ENCODE data around the gene DNAJC17. TPM values are rescaled to one million over a fixed set of nuclear protein-coding genes. Genes with fewer than 3 reads are reported as not detected.

The DNAJC17 gene
- total RNA-seq, 1 experiment from 2014 or later: 36.1 TPM

DNA sequence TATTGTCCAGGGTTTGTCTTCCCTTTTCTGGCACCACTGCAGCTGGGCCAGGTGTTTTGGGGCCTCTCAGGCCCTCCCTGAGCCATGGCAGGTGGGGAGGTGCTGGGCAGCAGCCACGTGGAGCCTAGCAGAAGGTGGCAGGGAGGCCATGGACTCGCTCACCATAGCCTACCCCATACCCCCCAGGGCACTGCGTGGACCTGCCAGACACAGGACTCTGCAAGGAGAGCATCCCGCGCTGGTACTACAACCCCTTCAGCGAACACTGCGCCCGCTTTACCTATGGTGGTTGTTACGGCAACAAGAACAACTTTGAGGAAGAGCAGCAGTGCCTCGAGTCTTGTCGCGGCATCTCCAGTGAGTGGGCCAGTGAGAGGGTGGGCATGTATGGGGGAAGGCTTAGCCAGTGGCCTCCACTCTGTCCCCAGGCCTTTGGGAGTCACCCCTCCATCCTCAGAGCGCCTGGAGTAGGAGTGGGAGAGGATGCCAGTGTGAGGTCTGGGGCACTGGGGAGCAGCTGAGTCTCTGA, 48.5 kb upstream of the DNAJC17 start:
- Histone ChIP-seq H3K9me3 (ENCODE audit: control insufficient read depth in 1 of 2, insufficient read depth in 1 of 2, low read depth in 1 of 2, low read length in 2 of 2) (no peaks in the 10 kb centered on the region), H3K4me2 (ENCODE audit: low read length) (no peak overlapping the region), H3K4me3 (replicated peaks in 1 of 2; ENCODE audit: low read depth in 1 of 2, low read length in 2 of 2) (no peak overlapping the region), H2AFZ (ENCODE audit: low read depth, low read length, poor library complexity, severe bottlenecking) (no peak overlapping the region), H3K79me2 (ENCODE audit: insufficient read depth, low read length) (peaks cover 10% of the 10 kb centered on the region; the same call in 1 of the 2 replicates), H3K9me2 (ENCODE audit: insufficient read depth) (no peaks in the 10 kb centered on the region), H3K9ac (ENCODE audit: low read length) (no peak overlapping the region), H3K27me3 (ENCODE audit: insufficient read depth, low read length) (no peaks in the 10 kb centered on the region), H4K20me1 (ENCODE audit: insufficient read depth) (no peaks in the 10 kb centered on the region), H3K27ac (ENCODE audit: low read depth, low read length) (no peak overlapping the region), H3K4me1 (ENCODE audit: control insufficient read depth in 1 of 2, insufficient read depth in 2 of 2, low read length in 2 of 2) (peaks cover 11 to 20% of the 10 kb centered on the region in 2 experiments), H3K36me3 (ENCODE audit: control insufficient read depth in 1 of 2, insufficient read depth in 2 of 2, low read length in 2 of 2) (peaks cover 16 to 22% of the 10 kb centered on the region in 2 experiments; a peak in 3 of 4 replicates)
- no TSS peak for BruUV-seq (replicated peaks)
- ATAC-seq (no peak), DNase-seq (ENCODE audit: low read depth, low spot score) (no peak)
- TF ChIP-seq, protein P1, sequence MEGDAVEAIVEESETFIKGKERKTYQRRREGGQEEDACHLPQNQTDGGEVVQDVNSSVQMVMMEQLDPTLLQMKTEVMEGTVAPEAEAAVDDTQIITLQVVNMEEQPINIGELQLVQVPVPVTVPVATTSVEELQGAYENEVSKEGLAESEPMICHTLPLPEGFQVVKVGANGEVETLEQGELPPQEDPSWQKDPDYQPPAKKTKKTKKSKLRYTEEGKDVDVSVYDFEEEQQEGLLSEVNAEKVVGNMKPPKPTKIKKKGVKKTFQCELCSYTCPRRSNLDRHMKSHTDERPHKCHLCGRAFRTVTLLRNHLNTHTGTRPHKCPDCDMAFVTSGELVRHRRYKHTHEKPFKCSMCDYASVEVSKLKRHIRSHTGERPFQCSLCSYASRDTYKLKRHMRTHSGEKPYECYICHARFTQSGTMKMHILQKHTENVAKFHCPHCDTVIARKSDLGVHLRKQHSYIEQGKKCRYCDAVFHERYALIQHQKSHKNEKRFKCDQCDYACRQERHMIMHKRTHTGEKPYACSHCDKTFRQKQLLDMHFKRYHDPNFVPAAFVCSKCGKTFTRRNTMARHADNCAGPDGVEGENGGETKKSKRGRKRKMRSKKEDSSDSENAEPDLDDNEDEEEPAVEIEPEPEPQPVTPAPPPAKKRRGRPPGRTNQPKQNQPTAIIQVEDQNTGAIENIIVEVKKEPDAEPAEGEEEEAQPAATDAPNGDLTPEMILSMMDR (IDR thresholded peaks at IDR 0.05 in 2 of 3, conservative IDR thresholded peaks at IDR 0.05 in 1 of 3; ENCODE audit: borderline replicate concordance in 1 of 3, insufficient read depth in 1 of 3, low read depth in 2 of 3, low read length in 2 of 3): no peak
- TF ChIP-seq TCF7L2 (IDR thresholded peaks at IDR 0.05; ENCODE audit: borderline replicate concordance, extremely low read depth, insufficient read depth, insufficient read length) (no peak), POLR2A (IDR thresholded peaks at IDR 0.05; ENCODE audit: borderline replicate concordance, extremely low read depth, insufficient read depth, insufficient read length) (no peak), CEBPB (IDR thresholded peaks at IDR 0.05; ENCODE audit: low read depth) (no peak), SRF (IDR thresholded peaks at IDR 0.05; ENCODE audit: low read depth) (no peak), YY1 (IDR thresholded peaks at IDR 0.05; ENCODE audit: extremely low read depth, insufficient replicate concordance, low read depth, low read length) (no peak), JUND (IDR thresholded peaks at IDR 0.05) (no peak), ELF1 (IDR thresholded peaks at IDR 0.05; ENCODE audit: borderline replicate concordance, low read depth) (no peak), ZFX (IDR thresholded peaks at IDR 0.05) (no peak), SP1 (IDR thresholded peaks at IDR 0.05; ENCODE audit: low read depth) (no peak), FOSL1 (IDR thresholded peaks at IDR 0.05; ENCODE audit: low read depth) (no peak), SIN3A (IDR thresholded peaks at IDR 0.05; ENCODE audit: low read depth) (no peak), RAD21 (IDR thresholded peaks at IDR 0.05; ENCODE audit: low read depth) (no peak)
- TF ChIP-seq, protein P2, sequence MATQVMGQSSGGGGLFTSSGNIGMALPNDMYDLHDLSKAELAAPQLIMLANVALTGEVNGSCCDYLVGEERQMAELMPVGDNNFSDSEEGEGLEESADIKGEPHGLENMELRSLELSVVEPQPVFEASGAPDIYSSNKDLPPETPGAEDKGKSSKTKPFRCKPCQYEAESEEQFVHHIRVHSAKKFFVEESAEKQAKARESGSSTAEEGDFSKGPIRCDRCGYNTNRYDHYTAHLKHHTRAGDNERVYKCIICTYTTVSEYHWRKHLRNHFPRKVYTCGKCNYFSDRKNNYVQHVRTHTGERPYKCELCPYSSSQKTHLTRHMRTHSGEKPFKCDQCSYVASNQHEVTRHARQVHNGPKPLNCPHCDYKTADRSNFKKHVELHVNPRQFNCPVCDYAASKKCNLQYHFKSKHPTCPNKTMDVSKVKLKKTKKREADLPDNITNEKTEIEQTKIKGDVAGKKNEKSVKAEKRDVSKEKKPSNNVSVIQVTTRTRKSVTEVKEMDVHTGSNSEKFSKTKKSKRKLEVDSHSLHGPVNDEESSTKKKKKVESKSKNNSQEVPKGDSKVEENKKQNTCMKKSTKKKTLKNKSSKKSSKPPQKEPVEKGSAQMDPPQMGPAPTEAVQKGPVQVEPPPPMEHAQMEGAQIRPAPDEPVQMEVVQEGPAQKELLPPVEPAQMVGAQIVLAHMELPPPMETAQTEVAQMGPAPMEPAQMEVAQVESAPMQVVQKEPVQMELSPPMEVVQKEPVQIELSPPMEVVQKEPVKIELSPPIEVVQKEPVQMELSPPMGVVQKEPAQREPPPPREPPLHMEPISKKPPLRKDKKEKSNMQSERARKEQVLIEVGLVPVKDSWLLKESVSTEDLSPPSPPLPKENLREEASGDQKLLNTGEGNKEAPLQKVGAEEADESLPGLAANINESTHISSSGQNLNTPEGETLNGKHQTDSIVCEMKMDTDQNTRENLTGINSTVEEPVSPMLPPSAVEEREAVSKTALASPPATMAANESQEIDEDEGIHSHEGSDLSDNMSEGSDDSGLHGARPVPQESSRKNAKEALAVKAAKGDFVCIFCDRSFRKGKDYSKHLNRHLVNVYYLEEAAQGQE (IDR thresholded peaks at IDR 0.05; ENCODE audit: low read depth): no peak
- TF ChIP-seq, protein P3, sequence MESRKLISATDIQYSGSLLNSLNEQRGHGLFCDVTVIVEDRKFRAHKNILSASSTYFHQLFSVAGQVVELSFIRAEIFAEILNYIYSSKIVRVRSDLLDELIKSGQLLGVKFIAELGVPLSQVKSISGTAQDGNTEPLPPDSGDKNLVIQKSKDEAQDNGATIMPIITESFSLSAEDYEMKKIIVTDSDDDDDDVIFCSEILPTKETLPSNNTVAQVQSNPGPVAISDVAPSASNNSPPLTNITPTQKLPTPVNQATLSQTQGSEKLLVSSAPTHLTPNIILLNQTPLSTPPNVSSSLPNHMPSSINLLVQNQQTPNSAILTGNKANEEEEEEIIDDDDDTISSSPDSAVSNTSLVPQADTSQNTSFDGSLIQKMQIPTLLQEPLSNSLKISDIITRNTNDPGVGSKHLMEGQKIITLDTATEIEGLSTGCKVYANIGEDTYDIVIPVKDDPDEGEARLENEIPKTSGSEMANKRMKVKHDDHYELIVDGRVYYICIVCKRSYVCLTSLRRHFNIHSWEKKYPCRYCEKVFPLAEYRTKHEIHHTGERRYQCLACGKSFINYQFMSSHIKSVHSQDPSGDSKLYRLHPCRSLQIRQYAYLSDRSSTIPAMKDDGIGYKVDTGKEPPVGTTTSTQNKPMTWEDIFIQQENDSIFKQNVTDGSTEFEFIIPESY (IDR thresholded peaks at IDR 0.05; ENCODE audit: extremely low read depth, insufficient replicate concordance, low read length): no peak
- TF ChIP-seq, protein P4, sequence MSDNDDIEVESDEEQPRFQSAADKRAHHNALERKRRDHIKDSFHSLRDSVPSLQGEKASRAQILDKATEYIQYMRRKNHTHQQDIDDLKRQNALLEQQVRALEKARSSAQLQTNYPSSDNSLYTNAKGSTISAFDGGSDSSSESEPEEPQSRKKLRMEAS (IDR thresholded peaks at IDR 0.05): no peak
- POLR2A ChIA-PET: interaction anchor here (2.7 kb wide), 1 partner anchor 9 kb away, joined by 13 read pairs; no protein-coding TSS in a partner anchor
- CTCF ChIA-PET: interaction anchor here (1.2 to 6.2 kb wide), 3 partner anchors 12 to 40 kb away, joined by 3 to 166 read pairs (median 5); partner anchors contain the start of genes SPINT1 and VPS18
- intact Hi-C loops (cut with micrococcal nuclease): no loop called here
- RAD21 ChIA-PET (ENCODE audit: low non-redundant PET in 1 of 2, low total read pairs in 2 of 2, uncharacterized antibody in 2 of 2, unreplicated experiment in 2 of 2): interaction anchor here in 1 of 2 experiments (4.0 kb wide), 1 partner anchor 36 kb away, joined by 29 read pairs; no protein-coding TSS in a partner anchor

Measured in HCT116 (cell line).